Measurements from ENCODE around the gene CDH23.

- TF ChIP-seq, protein P1, sequence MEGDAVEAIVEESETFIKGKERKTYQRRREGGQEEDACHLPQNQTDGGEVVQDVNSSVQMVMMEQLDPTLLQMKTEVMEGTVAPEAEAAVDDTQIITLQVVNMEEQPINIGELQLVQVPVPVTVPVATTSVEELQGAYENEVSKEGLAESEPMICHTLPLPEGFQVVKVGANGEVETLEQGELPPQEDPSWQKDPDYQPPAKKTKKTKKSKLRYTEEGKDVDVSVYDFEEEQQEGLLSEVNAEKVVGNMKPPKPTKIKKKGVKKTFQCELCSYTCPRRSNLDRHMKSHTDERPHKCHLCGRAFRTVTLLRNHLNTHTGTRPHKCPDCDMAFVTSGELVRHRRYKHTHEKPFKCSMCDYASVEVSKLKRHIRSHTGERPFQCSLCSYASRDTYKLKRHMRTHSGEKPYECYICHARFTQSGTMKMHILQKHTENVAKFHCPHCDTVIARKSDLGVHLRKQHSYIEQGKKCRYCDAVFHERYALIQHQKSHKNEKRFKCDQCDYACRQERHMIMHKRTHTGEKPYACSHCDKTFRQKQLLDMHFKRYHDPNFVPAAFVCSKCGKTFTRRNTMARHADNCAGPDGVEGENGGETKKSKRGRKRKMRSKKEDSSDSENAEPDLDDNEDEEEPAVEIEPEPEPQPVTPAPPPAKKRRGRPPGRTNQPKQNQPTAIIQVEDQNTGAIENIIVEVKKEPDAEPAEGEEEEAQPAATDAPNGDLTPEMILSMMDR (IDR thresholded peaks at IDR 0.05): no peak
- TF ChIP-seq POLR2A (IDR thresholded peaks at IDR 0.05; ENCODE audit: low read depth): no peak
Observed at GRCh38 chr10:71737834-71738197, 341.1 kb downstream of the CDH23 start.
